SK-N-SH (cell line): Measurements from ENCODE around the gene MPP4. TPM values are rescaled to one million over a fixed set of nuclear protein-coding genes. Genes with fewer than 3 reads are reported as not detected.

ENCODE experiments used
- CTCF ChIA-PET: fragments of 300-600, 350-600 bp; formaldehyde crosslinking; extraction: SDS; loops from one replicate; lab custom pipeline; 2021; lab: Yijun Ruan, JAX
- POLR2A ChIA-PET: fragments of 350-600 bp; sonication (Branson Sonifier 250); formaldehyde crosslinking; extraction: SDS; loops from one replicate; lab custom pipeline; 2020; ENCODE audit warnings: antibody characterized with exemption, inconsistent platforms; lab: Yijun Ruan, JAX
- DNase-seq: peaks from one replicate; pipeline ENCODE4 v3.0.0; 2012
- H2AFZ ChIP-seq: fragments of 200-600 bp; sonication (generic); 2 replicates; pipeline ENCODE4 v1.8.1; 2016; ENCODE audit warnings: antibody characterized with exemption, mild to moderate bottlenecking, low read depth
- H3F3A ChIP-seq: fragments of 200-600 bp; sonication (generic); replicated peaks from 2 replicates; pipeline ENCODE3; 2016; ENCODE audit warnings: antibody characterized with exemption, mild to moderate bottlenecking; ENCODE audit not compliant: insufficient read depth
- H3K27ac ChIP-seq, 2 experiments: fragments of 200-500 bp in 1 of 2; fragments of 200-600 bp in 1 of 2; sonication (Bioruptor generic) in 1 of 2; sonication (generic), shearing (Covaris generic) in 1 of 2; 2 replicates each; pipeline versions ENCODE4 v1.5.1 to v1.6.1; 2014 to 2016; ENCODE audit warnings: low read depth in 2 of 2, inconsistent platforms in 1 of 2, low read length in 1 of 2, mild to moderate bottlenecking in 1 of 2, mixed read lengths in 1 of 2
- H3K27me3 ChIP-seq: fragments of 200-600 bp; sonication (generic), shearing (Covaris generic); 2 replicates; pipeline ENCODE4 v1.6.1; 2016; ENCODE audit warnings: mixed run types; ENCODE audit not compliant: insufficient read depth
- H3K36me3 ChIP-seq, 2 experiments: fragments of 200-500 bp in 1 of 2; fragments of 200-600 bp in 1 of 2; sonication (Bioruptor generic) in 1 of 2; sonication (generic) in 1 of 2; replicated peaks in 1 of 2; 2 replicates each; pipeline versions ENCODE3 to v1.5.1; 2014 to 2016; ENCODE audit warnings: low read length in 1 of 2, mild to moderate bottlenecking in 1 of 2; ENCODE audit not compliant: insufficient read depth in 2 of 2, control insufficient read depth in 1 of 2
- H3K4me1 ChIP-seq, 2 experiments: fragments of 200-500 bp in 1 of 2; fragments of 200-600 bp in 1 of 2; sonication (Bioruptor generic) in 1 of 2; sonication (generic), shearing (Covaris generic) in 1 of 2; 2 replicates each; pipeline versions ENCODE4 v1.5.1 to v1.6.1; 2014 to 2016; ENCODE audit warnings: low read depth in 1 of 2, low read length in 1 of 2, mixed run types in 1 of 2; ENCODE audit not compliant: insufficient read depth in 2 of 2, control insufficient read depth in 1 of 2
- H3K4me2 ChIP-seq: fragments of 200-600 bp; sonication (generic), shearing (Covaris generic); 2 replicates; pipeline ENCODE4 v1.6.1; 2017; ENCODE audit warnings: mixed run types
- H3K4me3 ChIP-seq, 2 experiments: fragments of 200-500 bp in 1 of 2; fragments of 200-600 bp in 1 of 2; sonication (Bioruptor generic) in 1 of 2; sonication (generic), shearing (Covaris generic) in 1 of 2; 2 replicates each; pipeline versions ENCODE4 v1.5.1 to v1.8.1; 2014 to 2016; ENCODE audit warnings: low read depth in 2 of 2, inconsistent platforms in 1 of 2, low read length in 1 of 2, mild to moderate bottlenecking in 1 of 2, mixed read lengths in 1 of 2, moderate library complexity in 1 of 2
- H3K79me2 ChIP-seq: fragments of 200-600 bp; sonication (generic); 2 replicates; pipeline ENCODE4 v1.8.1; 2017; ENCODE audit warnings: mild to moderate bottlenecking; ENCODE audit not compliant: insufficient read depth
- H3K9ac ChIP-seq: fragments of 200-600 bp; sonication (generic); 2 replicates; pipeline ENCODE4 v1.6.1; 2017; ENCODE audit warnings: mixed run types
- H3K9me2 ChIP-seq: fragments of 200-600 bp; sonication (generic); 2 replicates; pipeline ENCODE4 v1.6.1; 2017; ENCODE audit warnings: mixed run types
- H3K9me3 ChIP-seq: fragments of 200-600 bp; sonication (generic); 2 replicates; pipeline ENCODE4 v1.6.1; 2017; ENCODE audit warnings: mixed run types, mild to moderate bottlenecking, moderate library complexity
- H4K20me1 ChIP-seq: fragments of 200-600 bp; sonication (generic); 2 replicates; pipeline ENCODE4 v1.6.1; 2017; ENCODE audit warnings: mild to moderate bottlenecking, mixed run types; ENCODE audit not compliant: insufficient read depth
- CTCF ChIP-seq: fragments of 200-600 bp; sonication (generic); IDR thresholded peaks from 2 replicates; pipeline ENCODE4 v1.6.1; 2017; ENCODE audit warnings: antibody characterized with exemption, mild to moderate bottlenecking, moderate library complexity
- EP300 ChIP-seq, 2 experiments: IDR thresholded peaks; 2 replicates each; pipeline versions ENCODE4 v1.4.0 to v1.6.1; 2012; ENCODE audit warnings: borderline replicate concordance in 1 of 2, low read depth in 1 of 2, low read length in 1 of 2
- FOSL2 ChIP-seq: IDR thresholded peaks from 2 replicates; pipeline ENCODE4 v1.4.0; 2012; ENCODE audit warnings: low read depth, mild to moderate bottlenecking, moderate library complexity, borderline replicate concordance
- FOXM1 ChIP-seq: IDR thresholded peaks from 2 replicates; pipeline ENCODE4 v1.4.0; 2012; ENCODE audit warnings: low read depth, mild to moderate bottlenecking
- GATA2 ChIP-seq: sonication (generic); formaldehyde crosslinking; IDR thresholded peaks from 2 replicates; pipeline ENCODE4 v1.5.0; 2020; ENCODE audit warnings: mild to moderate bottlenecking, missing genetic modification reagents
- IRF3 ChIP-seq: fragments of 150-350 bp; IDR thresholded peaks from 2 replicates; pipeline ENCODE4 v1.6.1; 2016; ENCODE audit warnings: mild to moderate bottlenecking, low read depth, low read length
- MEF2A ChIP-seq: IDR thresholded peaks from 2 replicates; pipeline ENCODE4 v1.4.0; 2012; ENCODE audit warnings: low read depth, borderline replicate concordance
- NRF1 ChIP-seq: IDR thresholded peaks from 2 replicates; pipeline ENCODE4 v1.6.1; 2012; ENCODE audit warnings: low read depth, mild to moderate bottlenecking, low read length
- PBX3 ChIP-seq: IDR thresholded peaks from 2 replicates; pipeline ENCODE4; 2012
- POLR2AphosphoS5 ChIP-seq: IDR thresholded peaks from 2 replicates; pipeline ENCODE4 v1.6.1; 2012; ENCODE audit warnings: low read depth, low read length
- TCF12 ChIP-seq: IDR thresholded peaks from 2 replicates; pipeline ENCODE4 v1.4.0; 2012
- USF2 ChIP-seq: fragments of 150-350 bp; IDR thresholded peaks from 2 replicates; pipeline ENCODE4 v1.6.1; 2017; ENCODE audit warnings: antibody characterized with exemption, low read length, low read depth, borderline replicate concordance
- YY1 ChIP-seq: IDR thresholded peaks from 2 replicates; pipeline ENCODE4 v1.4.0; 2012; ENCODE audit warnings: low read depth, mild to moderate bottlenecking
- WGBS: methylation state at CpG from one replicate; pipeline ENCODE4 v1.1.6; 2017; ENCODE audit warnings: low lambda C conversion rate; 5-methylcytosine and 5-hydroxymethylcytosine counted together
- polyA plus RNA-seq, 3 experiments: library from polyadenylated mRNA; depleted of rRNA; stranded (reverse); fragments of >200 nt; gene quantifications; 2 replicates each; pipeline ENCODE4 v1.2.3, GENCODE V29; 2012
- TF ChIP-seq, protein P1 (sequence below): IDR thresholded peaks from 2 replicates; pipeline ENCODE4 v1.4.0; 2012; ENCODE audit warnings: low read depth
- TF ChIP-seq, protein P2 (sequence below): IDR thresholded peaks from 2 replicates; pipeline ENCODE4 v1.4.0; 2012; ENCODE audit warnings: low read depth, borderline replicate concordance

The MPP4 gene
- polyA plus RNA-seq, 1 of the 3 experiments (the other 2 are of a cell fraction), result 24.4 TPM

DNA sequence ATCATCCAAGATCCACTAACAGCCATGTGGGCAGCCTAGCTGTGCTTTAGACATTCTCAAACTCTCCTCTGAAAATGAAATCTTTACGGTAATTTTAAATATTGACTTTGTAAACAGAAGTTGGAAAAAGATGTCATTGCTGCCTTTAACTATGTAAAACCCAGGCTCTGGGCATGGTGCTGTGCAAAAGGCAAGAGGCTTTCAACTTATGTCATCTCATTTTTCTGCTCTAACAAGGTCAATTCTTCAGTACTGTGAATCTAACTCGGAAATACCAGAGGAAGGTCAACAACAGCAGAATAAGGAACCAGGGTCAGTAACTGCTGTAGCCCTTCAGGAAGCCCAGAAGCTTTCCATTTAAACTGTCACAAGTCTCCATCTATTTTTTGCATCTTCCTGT lies 37.0 kb upstream of the MPP4 start:
- Histone ChIP-seq H3K9me3 (peaks cover 20% of the 10 kb centered on the region), H3K36me3 (peaks cover 74 to 99% of the 10 kb centered on the region in 2 experiments), H3K4me1 (no peaks in the 10 kb centered on the region), H3K4me2 (no peak overlapping the region), H3K4me3 (no peak overlapping the region), H3K79me2 (no peaks in the 10 kb centered on the region), H2AFZ (no peak overlapping the region), H4K20me1 (no peaks in the 10 kb centered on the region), H3K27me3 (no peaks in the 10 kb centered on the region), H3K9ac (no peak overlapping the region), H3K9me2 (no peaks in the 10 kb centered on the region), H3K27ac (no peak overlapping the region), H3F3A (peaks cover 8% of the 10 kb centered on the region)
- no peak for DNase-seq
- POLR2A ChIA-PET, result no interaction called here
- CTCF ChIA-PET, result no interaction called here
- 93% methylated on average over 2 of the region's 2 CpGs for WGBS
- no peak for TF ChIP-seq GATA2 (CRISPR knock-in tag)
- no peak for TF ChIP-seq TCF12
- TF ChIP-seq POLR2AphosphoS5, result no peak
- TF ChIP-seq, protein P1, sequence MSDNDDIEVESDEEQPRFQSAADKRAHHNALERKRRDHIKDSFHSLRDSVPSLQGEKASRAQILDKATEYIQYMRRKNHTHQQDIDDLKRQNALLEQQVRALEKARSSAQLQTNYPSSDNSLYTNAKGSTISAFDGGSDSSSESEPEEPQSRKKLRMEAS, result no peak
- no peak for TF ChIP-seq FOSL2
- no peak for TF ChIP-seq YY1
- TF ChIP-seq, protein P2, sequence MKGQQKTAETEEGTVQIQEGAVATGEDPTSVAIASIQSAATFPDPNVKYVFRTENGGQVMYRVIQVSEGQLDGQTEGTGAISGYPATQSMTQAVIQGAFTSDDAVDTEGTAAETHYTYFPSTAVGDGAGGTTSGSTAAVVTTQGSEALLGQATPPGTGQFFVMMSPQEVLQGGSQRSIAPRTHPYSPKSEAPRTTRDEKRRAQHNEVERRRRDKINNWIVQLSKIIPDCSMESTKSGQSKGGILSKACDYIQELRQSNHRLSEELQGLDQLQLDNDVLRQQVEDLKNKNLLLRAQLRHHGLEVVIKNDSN, result no peak
- no peak for TF ChIP-seq PBX3
- TF ChIP-seq MEF2A, result no peak
- TF ChIP-seq USF2, result no peak
- TF ChIP-seq FOXM1, result no peak
- no peak for TF ChIP-seq EP300 (IDR thresholded peaks at IDR 0.05; ENCODE audit: borderline replicate concordance in 1 of 2, low read depth in 1 of 2, low read length in 1 of 2)
- TF ChIP-seq IRF3, result no peak
- no peak for TF ChIP-seq CTCF
- no peak for TF ChIP-seq NRF1
